ENCODE results near the gene UFC1. TPM values are rescaled to one million over a fixed set of nuclear protein-coding genes. Genes with fewer than 3 reads are reported as not detected.

Gene UFC1
- total RNA-seq, 1 experiment from 2014 or later, result 95.6 TPM

Other genes with a start within 250 kb of the UFC1 start
- not detected in 2 replicates for gene ITLN2, start 199.2 kb upstream of the UFC1 start, total RNA-seq (2014; rRNA removed; shearing (Covaris generic))
- 6.0 and 10.5 TPM in 2 replicates for gene F11R, start 132.8 kb upstream of the UFC1 start, total RNA-seq (2014; rRNA removed; shearing (Covaris generic))
- gene TSTD1, start 115.0 kb upstream of the UFC1 start, total RNA-seq (2014; rRNA removed; shearing (Covaris generic)), result 0.48 TPM in 1 of 2 replicates, not detected in the other
- 63.3 and 67.3 TPM in 2 replicates for gene USF1, start 108.0 kb upstream of the UFC1 start, total RNA-seq (2014; rRNA removed; shearing (Covaris generic))
- gene ARHGAP30, start 84.1 kb upstream of the UFC1 start, total RNA-seq (2014; rRNA removed; shearing (Covaris generic)), result 0.20 TPM in 1 of 2 replicates, not detected in the other
- gene NECTIN4, start 64.4 kb upstream of the UFC1 start, total RNA-seq (2014; rRNA removed; shearing (Covaris generic)), result 0.20 TPM in 1 of 2 replicates, not detected in the other
- gene KLHDC9, start 55.6 kb upstream of the UFC1 start, total RNA-seq (2014; rRNA removed; shearing (Covaris generic)), result not detected in 2 replicates
- gene PFDN2, start 35.9 kb upstream of the UFC1 start, total RNA-seq (2014; rRNA removed; shearing (Covaris generic)), result 82.0 and 94.4 TPM in 2 replicates
- gene NIT1, start 35.9 kb upstream of the UFC1 start, total RNA-seq (2014; rRNA removed; shearing (Covaris generic)), result 27.0 and 27.9 TPM in 2 replicates
- 20.1 and 23.1 TPM in 2 replicates for gene DEDD, start 21.3 kb upstream of the UFC1 start, total RNA-seq (2014; rRNA removed; shearing (Covaris generic))
- gene USP21, start 5.5 kb downstream of the UFC1 start, total RNA-seq (2014; rRNA removed; shearing (Covaris generic)), result 4.4 and 9.3 TPM in 2 replicates
- 12.3 and 16.3 TPM in 2 replicates for gene PPOX, start 12.4 kb downstream of the UFC1 start, total RNA-seq (2014; rRNA removed; shearing (Covaris generic))
- 13.7 and 16.7 TPM in 2 replicates for gene B4GALT3, start 23.5 kb downstream of the UFC1 start, total RNA-seq (2014; rRNA removed; shearing (Covaris generic))
- gene ADAMTS4, start 45.1 kb downstream of the UFC1 start, total RNA-seq (2014; rRNA removed; shearing (Covaris generic)), result 5.2 and 8.3 TPM in 2 replicates
- 109 and 119 TPM in 2 replicates for gene NDUFS2, start 48.4 kb downstream of the UFC1 start, total RNA-seq (2014; rRNA removed; shearing (Covaris generic))
- 1.3 TPM in 1 of 2 replicates, not detected in the other for gene FCER1G, start 61.3 kb downstream of the UFC1 start, total RNA-seq (2014; rRNA removed; shearing (Covaris generic))
- gene APOA2, start 69.7 kb downstream of the UFC1 start, total RNA-seq (2014; rRNA removed; shearing (Covaris generic)), result not detected in 2 replicates
- 8.4 and 10.0 TPM in 2 replicates for gene TOMM40L, start 72.1 kb downstream of the UFC1 start, total RNA-seq (2014; rRNA removed; shearing (Covaris generic))
- gene NR1I3, start 84.2 kb downstream of the UFC1 start, total RNA-seq (2014; rRNA removed; shearing (Covaris generic)), result not detected in 2 replicates
- gene PCP4L1, start 104.8 kb downstream of the UFC1 start, total RNA-seq (2014; rRNA removed; shearing (Covaris generic)), result not detected in 2 replicates
- gene MPZ, start 156.0 kb downstream of the UFC1 start, total RNA-seq (2014; rRNA removed; shearing (Covaris generic)), result 0.24 and 0.39 TPM in 2 replicates
- 16.1 and 19.5 TPM in 2 replicates for gene SDHC, start 160.4 kb downstream of the UFC1 start, total RNA-seq (2014; rRNA removed; shearing (Covaris generic))
- not detected in 2 replicates for gene CFAP126, start 213.9 kb downstream of the UFC1 start, total RNA-seq (2014; rRNA removed; shearing (Covaris generic))